Measurements from ENCODE around the gene C16orf92.

GRCh38 chr16:30060346-30060745, 37.3 kb downstream of the C16orf92 start:
- TF ChIP-seq CTCF (IDR thresholded peaks at IDR 0.05; ENCODE audit: insufficient read depth, low read length) (no peak), SPI1 (IDR thresholded peaks at IDR 0.05; ENCODE audit: borderline replicate concordance, low read depth) (no peak)

All from HL-60 (cell line).